Neural cell (in vitro differentiated cells): ENCODE results near the gene SGTA. TPM values are rescaled to one million over a fixed set of nuclear protein-coding genes. Genes with fewer than 3 reads are reported as not detected.

Experiments used
- H2AFZ ChIP-seq: fragments of 200-600, 300-800 bp; sonication (generic), shearing (Covaris generic); 2 replicates; pipeline ENCODE4 v1.6.0; 2014; ENCODE audit warnings: low read depth, mild to moderate bottlenecking, antibody characterized with exemption, low read length, moderate library complexity
- H3F3A ChIP-seq: fragments of 200-600 bp; shearing (Covaris generic); 2 replicates; pipeline ENCODE4 v1.6.1; 2016; ENCODE audit warnings: mild to moderate bottlenecking, moderate library complexity, mixed read lengths, antibody characterized with exemption, low read length; ENCODE audit not compliant: insufficient read depth, poor library complexity, severe bottlenecking
- H3K27ac ChIP-seq: fragments of 200-600, 300-800 bp; sonication (generic), shearing (Covaris generic); 2 replicates; pipeline ENCODE4 v1.5.1; 2014; ENCODE audit warnings: mild to moderate bottlenecking, low read length, moderate library complexity
- H3K27me3 ChIP-seq: fragments of 300-800, 200-600 bp; sonication (generic), shearing (Covaris generic); 2 replicates; pipeline ENCODE4 v1.6.0; 2014; ENCODE audit warnings: mild to moderate bottlenecking, low read depth, low read length, moderate library complexity; ENCODE audit not compliant: insufficient read depth
- H3K36me3 ChIP-seq: fragments of 300-800, 200-600 bp; sonication (generic), shearing (Covaris generic); 2 replicates; pipeline ENCODE4 v1.5.1; 2014; ENCODE audit warnings: mild to moderate bottlenecking, antibody characterized with exemption, low read length, moderate library complexity; ENCODE audit not compliant: insufficient read depth
- H3K4me2 ChIP-seq: fragments of 300-800, 200-600 bp; sonication (generic), shearing (Covaris generic); 2 replicates; pipeline ENCODE4 v1.6.0; 2014; ENCODE audit warnings: mild to moderate bottlenecking, low read length
- H3K4me3 ChIP-seq: fragments of 300-800, 200-600 bp; sonication (generic), shearing (Covaris generic); 2 replicates; pipeline ENCODE4 v1.5.1; 2014; ENCODE audit warnings: mild to moderate bottlenecking, low read length, moderate library complexity
- H3K79me2 ChIP-seq: fragments of 200-600 bp; shearing (Covaris generic); replicated peaks from 2 replicates; pipeline ENCODE4 v1.6.0; 2014; ENCODE audit warnings: mild to moderate bottlenecking, low read length, moderate library complexity; ENCODE audit not compliant: insufficient read depth
- H3K9ac ChIP-seq: fragments of 300-800, 200-600 bp; sonication (generic), shearing (Covaris generic); 2 replicates; pipeline ENCODE4 v1.6.1; 2016; ENCODE audit warnings: mild to moderate bottlenecking, low read length, mixed read lengths
- H3K9me2 ChIP-seq: fragments of 200-600 bp; shearing (Covaris generic); 2 replicates; pipeline ENCODE4 v1.6.1; 2016; ENCODE audit warnings: mild to moderate bottlenecking, low read length, mixed read lengths; ENCODE audit not compliant: insufficient read depth
- H3K9me3 ChIP-seq: fragments of 200-600, 300-800 bp; sonication (generic), shearing (Covaris generic); 2 replicates; pipeline ENCODE4 v1.6.1; 2016; ENCODE audit warnings: mild to moderate bottlenecking, mixed run types, low read length, moderate library complexity, mixed read lengths
- H4K20me1 ChIP-seq: fragments of 200-600 bp; shearing (Covaris generic); 2 replicates; pipeline ENCODE4 v1.6.1; 2016; ENCODE audit warnings: mild to moderate bottlenecking, mixed run types; ENCODE audit not compliant: insufficient read depth
- EP300 ChIP-seq: fragments of 450-650 bp; conservative IDR thresholded peaks from 2 replicates; pipeline ENCODE4 v1.6.1; 2014; ENCODE audit warnings: antibody characterized with exemption, mild to moderate bottlenecking, moderate library complexity; ENCODE audit not compliant: poor library complexity, severe bottlenecking
- EZH2 ChIP-seq: fragments of 200-600, 300-800 bp; shearing (Covaris generic), sonication (generic); IDR thresholded peaks from 2 replicates; pipeline ENCODE4 v1.6.1; 2014; ENCODE audit warnings: antibody characterized with exemption, low read length, borderline replicate concordance, mild to moderate bottlenecking; ENCODE audit not compliant: insufficient read depth, poor library complexity, severe bottlenecking
- MXI1 ChIP-seq: fragments of 450-650 bp; conservative IDR thresholded peaks from 2 replicates; pipeline ENCODE4 v1.6.1; 2014; ENCODE audit warnings: antibody characterized with exemption, mild to moderate bottlenecking; ENCODE audit not compliant: poor library complexity, severe bottlenecking
- POLR2AphosphoS5 ChIP-seq: IDR thresholded peaks from 2 replicates; pipeline ENCODE4 v1.6.1; 2012
- RAD21 ChIP-seq: fragments of 450-650 bp; conservative IDR thresholded peaks from 2 replicates; pipeline ENCODE4 v1.6.1; 2014; ENCODE audit warnings: antibody characterized with exemption, mild to moderate bottlenecking, moderate library complexity
- SMC3 ChIP-seq: fragments of 450-650 bp; conservative IDR thresholded peaks from 2 replicates; pipeline ENCODE4 v1.6.1; 2014; ENCODE audit warnings: antibody characterized with exemption, mild to moderate bottlenecking, moderate library complexity; ENCODE audit not compliant: poor library complexity
- TAF1 ChIP-seq: IDR thresholded peaks from 2 replicates; pipeline ENCODE4 v1.6.1; 2012; ENCODE audit warnings: low read depth
- polyA plus RNA-seq: library from polyadenylated mRNA; depleted of rRNA; stranded (reverse); fragments of >200 nt; gene quantifications from 2 replicates; pipeline ENCODE4 v1.2.3, GENCODE V29; 2014
- TF ChIP-seq, protein P1 (sequence below): IDR thresholded peaks from 2 replicates; pipeline ENCODE4 v1.6.1; 2012; ENCODE audit warnings: borderline replicate concordance
- TF ChIP-seq, protein P2 (sequence below): fragments of 450-650 bp; IDR thresholded peaks from 2 replicates; pipeline ENCODE4 v1.5.1; 2014; ENCODE audit warnings: antibody characterized with exemption, mild to moderate bottlenecking, moderate library complexity; ENCODE audit not compliant: poor library complexity, severe bottlenecking

Gene SGTA
- polyA plus RNA-seq, 1 donor from 2014 or later, result 80.6 TPM

DNA sequence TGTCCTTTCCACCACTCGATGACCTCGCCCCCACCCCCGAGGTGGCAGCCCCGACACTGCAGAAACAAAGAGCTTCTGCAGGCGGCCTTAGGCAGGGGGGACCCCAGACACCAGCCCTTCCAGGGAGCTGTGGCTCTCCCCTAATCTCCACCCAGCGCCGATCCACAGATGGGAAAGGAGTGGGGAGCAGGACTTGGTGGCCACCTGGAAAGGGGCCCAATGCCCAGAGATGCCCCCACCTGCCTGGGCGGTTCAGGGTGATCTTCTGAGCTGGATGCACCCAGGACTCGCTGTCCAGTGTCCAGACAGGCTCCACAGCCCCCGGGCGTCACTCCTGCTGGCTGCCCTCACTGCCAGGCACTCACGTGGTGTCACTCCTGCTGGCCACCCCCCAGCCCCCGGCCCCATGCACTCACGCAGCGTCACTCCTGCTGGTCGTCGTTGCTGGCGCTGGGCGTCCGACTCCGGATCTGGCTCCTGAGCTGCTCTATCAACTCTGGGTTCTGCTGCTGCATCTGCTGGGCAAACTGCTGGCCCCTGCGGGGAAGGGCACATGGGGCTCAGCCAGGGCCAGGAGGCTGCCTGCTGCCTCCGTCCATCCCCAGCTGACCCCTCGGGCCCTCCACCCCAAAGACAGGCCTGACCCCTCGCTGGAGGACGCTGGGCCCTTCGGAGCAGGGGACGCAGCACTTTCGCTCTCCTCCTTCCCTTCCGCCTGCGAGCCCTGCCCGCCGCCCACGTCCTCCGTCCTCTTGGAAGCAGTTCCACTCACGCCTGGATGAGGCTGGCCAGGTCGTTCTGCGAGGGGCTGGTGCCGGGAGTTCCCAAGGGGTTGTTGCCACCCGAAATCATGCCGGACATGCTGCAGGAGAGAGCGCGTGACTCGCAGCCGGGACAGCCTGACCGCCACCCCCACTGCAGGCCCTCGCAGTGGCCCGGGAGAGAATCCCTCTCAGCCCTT is 25.9 kb downstream of the SGTA start:
- no peak overlapping the region for H3K9ac ChIP-seq
- H3K9me3 ChIP-seq, result no peaks in the 10 kb centered on the region
- H2AFZ ChIP-seq, result no peak overlapping the region
- H3K4me2 ChIP-seq, result no peak overlapping the region
- no peaks in the 10 kb centered on the region for H3F3A ChIP-seq
- H3K4me3 ChIP-seq, result no peak overlapping the region
- H3K27me3 ChIP-seq, result no peaks in the 10 kb centered on the region
- H3K9me2 ChIP-seq, result no peaks in the 10 kb centered on the region
- H3K27ac ChIP-seq, result no peak overlapping the region
- H4K20me1 ChIP-seq, result no peaks in the 10 kb centered on the region
- no peaks in the 10 kb centered on the region for H3K36me3 ChIP-seq
- no peaks in the 10 kb centered on the region for H3K79me2 ChIP-seq
- no peak for TF ChIP-seq POLR2AphosphoS5
- TF ChIP-seq EP300, result no peak
- no peak for TF ChIP-seq EZH2
- TF ChIP-seq, protein P1, sequence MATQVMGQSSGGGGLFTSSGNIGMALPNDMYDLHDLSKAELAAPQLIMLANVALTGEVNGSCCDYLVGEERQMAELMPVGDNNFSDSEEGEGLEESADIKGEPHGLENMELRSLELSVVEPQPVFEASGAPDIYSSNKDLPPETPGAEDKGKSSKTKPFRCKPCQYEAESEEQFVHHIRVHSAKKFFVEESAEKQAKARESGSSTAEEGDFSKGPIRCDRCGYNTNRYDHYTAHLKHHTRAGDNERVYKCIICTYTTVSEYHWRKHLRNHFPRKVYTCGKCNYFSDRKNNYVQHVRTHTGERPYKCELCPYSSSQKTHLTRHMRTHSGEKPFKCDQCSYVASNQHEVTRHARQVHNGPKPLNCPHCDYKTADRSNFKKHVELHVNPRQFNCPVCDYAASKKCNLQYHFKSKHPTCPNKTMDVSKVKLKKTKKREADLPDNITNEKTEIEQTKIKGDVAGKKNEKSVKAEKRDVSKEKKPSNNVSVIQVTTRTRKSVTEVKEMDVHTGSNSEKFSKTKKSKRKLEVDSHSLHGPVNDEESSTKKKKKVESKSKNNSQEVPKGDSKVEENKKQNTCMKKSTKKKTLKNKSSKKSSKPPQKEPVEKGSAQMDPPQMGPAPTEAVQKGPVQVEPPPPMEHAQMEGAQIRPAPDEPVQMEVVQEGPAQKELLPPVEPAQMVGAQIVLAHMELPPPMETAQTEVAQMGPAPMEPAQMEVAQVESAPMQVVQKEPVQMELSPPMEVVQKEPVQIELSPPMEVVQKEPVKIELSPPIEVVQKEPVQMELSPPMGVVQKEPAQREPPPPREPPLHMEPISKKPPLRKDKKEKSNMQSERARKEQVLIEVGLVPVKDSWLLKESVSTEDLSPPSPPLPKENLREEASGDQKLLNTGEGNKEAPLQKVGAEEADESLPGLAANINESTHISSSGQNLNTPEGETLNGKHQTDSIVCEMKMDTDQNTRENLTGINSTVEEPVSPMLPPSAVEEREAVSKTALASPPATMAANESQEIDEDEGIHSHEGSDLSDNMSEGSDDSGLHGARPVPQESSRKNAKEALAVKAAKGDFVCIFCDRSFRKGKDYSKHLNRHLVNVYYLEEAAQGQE, result no peak
- no peak for TF ChIP-seq RAD21
- no peak for TF ChIP-seq TAF1
- no peak for TF ChIP-seq MXI1
- no peak for TF ChIP-seq SMC3
- TF ChIP-seq, protein P2, sequence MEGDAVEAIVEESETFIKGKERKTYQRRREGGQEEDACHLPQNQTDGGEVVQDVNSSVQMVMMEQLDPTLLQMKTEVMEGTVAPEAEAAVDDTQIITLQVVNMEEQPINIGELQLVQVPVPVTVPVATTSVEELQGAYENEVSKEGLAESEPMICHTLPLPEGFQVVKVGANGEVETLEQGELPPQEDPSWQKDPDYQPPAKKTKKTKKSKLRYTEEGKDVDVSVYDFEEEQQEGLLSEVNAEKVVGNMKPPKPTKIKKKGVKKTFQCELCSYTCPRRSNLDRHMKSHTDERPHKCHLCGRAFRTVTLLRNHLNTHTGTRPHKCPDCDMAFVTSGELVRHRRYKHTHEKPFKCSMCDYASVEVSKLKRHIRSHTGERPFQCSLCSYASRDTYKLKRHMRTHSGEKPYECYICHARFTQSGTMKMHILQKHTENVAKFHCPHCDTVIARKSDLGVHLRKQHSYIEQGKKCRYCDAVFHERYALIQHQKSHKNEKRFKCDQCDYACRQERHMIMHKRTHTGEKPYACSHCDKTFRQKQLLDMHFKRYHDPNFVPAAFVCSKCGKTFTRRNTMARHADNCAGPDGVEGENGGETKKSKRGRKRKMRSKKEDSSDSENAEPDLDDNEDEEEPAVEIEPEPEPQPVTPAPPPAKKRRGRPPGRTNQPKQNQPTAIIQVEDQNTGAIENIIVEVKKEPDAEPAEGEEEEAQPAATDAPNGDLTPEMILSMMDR, result no peak

DNA sequence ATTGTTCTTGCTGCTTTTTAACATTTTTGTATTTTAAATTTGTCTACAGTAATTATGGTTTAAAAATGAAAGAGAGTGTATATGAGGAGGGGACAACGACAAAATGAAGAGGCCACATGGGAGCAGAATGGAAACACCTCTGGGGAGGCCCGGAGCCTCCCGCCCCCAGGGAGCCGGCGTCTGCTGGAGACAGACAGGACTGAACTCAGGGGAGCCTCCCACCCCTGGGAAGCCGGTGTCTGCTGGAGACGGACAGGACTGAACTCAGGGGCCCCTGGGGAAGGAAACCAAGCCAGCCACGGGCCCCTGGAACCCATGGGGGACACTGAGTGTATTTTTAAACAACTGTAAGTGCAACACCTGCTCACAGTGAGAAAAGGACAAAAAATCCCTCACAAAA is 26.6 kb downstream of the SGTA start:
- Histone ChIP-seq H3F3A (no peaks in the 10 kb centered on the region), H2AFZ (no peak overlapping the region), H3K4me3 (no peak overlapping the region), H3K79me2 (no peaks in the 10 kb centered on the region), H3K4me2 (no peak overlapping the region), H4K20me1 (no peaks in the 10 kb centered on the region), H3K27me3 (no peaks in the 10 kb centered on the region), H3K9me2 (no peaks in the 10 kb centered on the region), H3K9ac (no peak overlapping the region), H3K9me3 (no peaks in the 10 kb centered on the region), H3K27ac (no peak overlapping the region), H3K36me3 (no peaks in the 10 kb centered on the region)
- TF ChIP-seq EP300 (no peak), POLR2AphosphoS5 (no peak), RAD21 (no peak), SMC3 (no peak), TAF1 (no peak), MXI1 (no peak), EZH2 (no peak)
- TF ChIP-seq, protein P2, result no peak
- TF ChIP-seq, protein P1, result no peak
